AG09319 (cell line): ENCODE measurements around the gene TCHH.
A peak's percentile ranks its signal among the peaks of the same experiment; 100 is the strongest.

Source experiments
- DNase-seq: peaks from one replicate; pipeline ENCODE4 v3.0.0-alpha.2; 2010; ENCODE audit warnings: low read depth; ENCODE audit errors: extremely low read depth
- TF ChIP-seq, protein P1 (sequence below): IDR thresholded peaks from 2 replicates; pipeline ENCODE4 v1.5.1; 2011; ENCODE audit warnings: low read depth, mild to moderate bottlenecking, inconsistent platforms, low read length, moderate library complexity

The TCHH gene

DNA sequence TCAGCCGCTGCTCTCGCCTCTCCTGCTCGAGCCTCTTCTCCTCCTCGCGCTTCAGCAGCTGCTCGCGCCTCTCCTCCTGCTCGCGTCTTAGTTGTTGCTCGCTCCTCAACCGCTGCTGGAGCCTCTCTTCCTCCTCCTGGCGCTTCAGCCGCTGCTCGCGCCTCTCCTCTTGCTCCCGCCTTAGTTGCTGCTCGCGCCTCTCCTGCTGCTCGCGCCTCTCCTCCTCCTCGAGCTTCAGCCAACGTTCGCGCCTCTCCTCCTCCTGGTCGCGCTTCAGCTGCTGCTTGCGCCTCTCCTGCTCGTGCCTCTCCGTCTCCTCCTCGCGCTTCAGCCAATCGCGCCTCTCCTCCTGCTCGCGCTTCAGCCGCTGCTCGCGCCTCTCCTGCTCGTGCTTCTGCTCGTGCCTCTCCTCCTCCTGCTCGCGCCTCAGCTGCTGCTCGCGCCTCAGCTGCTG, 3.7 kb downstream of the TCHH start:
- TF ChIP-seq, protein P1, sequence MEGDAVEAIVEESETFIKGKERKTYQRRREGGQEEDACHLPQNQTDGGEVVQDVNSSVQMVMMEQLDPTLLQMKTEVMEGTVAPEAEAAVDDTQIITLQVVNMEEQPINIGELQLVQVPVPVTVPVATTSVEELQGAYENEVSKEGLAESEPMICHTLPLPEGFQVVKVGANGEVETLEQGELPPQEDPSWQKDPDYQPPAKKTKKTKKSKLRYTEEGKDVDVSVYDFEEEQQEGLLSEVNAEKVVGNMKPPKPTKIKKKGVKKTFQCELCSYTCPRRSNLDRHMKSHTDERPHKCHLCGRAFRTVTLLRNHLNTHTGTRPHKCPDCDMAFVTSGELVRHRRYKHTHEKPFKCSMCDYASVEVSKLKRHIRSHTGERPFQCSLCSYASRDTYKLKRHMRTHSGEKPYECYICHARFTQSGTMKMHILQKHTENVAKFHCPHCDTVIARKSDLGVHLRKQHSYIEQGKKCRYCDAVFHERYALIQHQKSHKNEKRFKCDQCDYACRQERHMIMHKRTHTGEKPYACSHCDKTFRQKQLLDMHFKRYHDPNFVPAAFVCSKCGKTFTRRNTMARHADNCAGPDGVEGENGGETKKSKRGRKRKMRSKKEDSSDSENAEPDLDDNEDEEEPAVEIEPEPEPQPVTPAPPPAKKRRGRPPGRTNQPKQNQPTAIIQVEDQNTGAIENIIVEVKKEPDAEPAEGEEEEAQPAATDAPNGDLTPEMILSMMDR, result no peak
- DNase-seq, result no peak

DNA sequence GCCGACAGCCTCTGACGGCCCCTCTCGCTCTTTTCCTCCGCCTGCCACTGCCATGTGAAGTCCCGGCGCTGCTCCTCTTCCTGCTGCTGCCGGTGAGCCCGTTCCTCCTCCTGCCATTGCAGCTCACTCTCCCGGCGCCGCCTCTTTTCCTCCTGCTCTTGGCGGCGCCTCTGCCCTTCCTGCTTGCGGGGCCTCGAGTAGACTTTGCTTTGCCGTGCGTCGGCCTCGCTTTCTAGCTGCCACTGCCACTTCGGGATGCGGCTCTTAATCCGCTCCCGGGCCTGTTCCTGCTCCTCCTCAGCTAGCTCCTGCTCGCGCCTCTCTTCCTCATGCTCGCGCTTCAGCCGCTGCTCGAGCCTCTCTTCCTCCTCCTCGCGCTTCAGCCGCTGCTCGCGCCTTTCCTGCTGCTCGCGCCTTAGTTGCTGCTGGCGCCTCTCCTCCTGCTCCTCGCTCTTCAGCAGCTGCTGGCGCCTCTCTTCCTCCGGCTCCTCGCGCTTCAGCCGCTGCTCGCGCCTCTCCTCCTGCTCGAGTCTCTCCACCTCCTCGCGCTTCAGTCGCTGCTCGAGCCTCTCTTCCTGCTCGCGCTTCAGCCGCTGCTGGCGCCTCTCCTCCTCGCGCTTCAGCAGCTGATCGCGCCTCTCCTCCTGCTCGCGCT, 4.3 kb downstream of the TCHH start:
- no peak for DNase-seq
- TF ChIP-seq, protein P1, result no peak

DNA sequence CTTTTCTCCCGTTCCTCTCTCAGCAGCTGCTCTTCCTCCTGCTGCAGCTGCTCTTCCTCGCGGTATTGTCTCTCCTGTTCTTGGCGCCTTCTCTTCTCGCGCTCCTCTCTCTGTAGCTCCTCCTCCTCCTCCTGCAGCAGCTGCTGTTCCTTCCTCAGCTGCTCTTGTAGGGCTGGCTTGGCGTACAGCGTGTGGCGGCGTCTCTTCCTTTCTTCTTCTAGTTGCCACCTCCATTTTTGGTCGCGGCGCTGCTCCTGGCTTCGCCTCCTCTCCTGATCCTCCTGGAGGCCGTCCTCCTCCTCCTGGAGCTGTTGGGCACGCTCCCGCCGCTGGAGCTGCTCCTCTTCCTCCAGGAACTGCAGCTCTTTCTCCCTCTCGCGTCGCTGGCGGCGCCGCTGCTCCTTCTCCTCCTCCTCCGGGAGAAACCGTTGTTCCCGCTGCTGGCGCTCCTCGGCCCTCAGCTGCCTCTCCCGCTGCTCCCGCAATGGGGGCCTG, 4.8 kb downstream of the TCHH start:
- no peak for DNase-seq
- TF ChIP-seq, protein P1, result peak; percentile 0; the same call in 1 of the 2 replicates

DNA sequence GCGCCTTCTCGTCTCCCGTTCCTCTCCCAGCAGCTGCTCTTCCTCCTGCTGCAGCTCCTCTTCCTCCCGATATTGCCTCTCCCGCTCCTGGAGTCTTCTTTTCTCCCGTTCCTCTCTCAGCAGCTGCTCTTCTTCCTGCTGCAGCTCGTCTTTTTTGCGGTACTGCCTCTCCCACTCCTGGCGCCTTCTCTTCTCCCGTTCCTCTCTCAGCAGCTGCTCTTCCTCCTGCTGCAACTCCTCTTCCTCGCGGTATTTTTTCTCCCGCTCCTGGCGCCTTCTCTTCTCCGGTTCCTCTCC, 5.3 kb downstream of the TCHH start:
- TF ChIP-seq, protein P1, result no peak

DNA sequence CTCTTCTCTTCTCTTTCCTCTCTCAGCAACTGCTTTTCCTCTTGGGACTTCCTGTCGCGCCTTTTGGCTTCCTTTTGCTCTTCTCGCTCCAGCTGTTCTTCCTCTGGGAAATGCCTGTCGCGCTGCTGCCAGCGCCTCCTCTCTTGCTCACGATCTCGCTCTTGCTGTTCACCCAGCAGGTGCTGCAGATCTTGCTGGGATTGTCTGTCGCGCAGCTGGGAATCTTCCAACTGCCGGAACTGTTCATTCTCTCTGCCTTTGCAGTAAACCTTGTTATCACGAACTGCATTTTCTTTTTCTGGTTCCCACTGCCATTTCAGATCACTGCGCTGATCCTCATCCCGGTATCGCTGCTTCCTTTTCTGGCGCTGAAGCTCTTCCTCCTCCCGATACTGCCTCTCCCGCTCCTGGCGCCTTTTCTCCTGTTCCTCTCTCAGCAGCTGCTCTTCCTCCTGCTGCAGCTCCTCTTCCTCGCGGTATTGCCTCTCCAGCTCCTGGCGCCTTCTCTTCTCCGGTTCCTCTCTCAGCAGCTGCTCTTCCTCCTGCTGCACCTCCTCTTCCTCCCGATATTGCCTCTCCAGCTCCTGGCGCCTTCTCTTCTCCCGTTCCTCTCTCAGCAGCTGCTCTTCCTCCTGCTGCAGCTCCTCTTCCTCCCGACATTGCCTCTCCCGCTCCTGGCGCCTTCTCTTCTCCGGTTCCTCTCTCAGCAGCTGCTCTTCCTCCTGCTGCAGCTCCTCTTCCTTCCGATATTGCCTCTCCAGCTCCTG, 5.8 kb downstream of the TCHH start:
- TF ChIP-seq, protein P1, result no peak
- no peak for DNase-seq

More for the DNA sequence above, 5.3 kb downstream of the TCHH start:
- DNase-seq, result no peak

DNA sequence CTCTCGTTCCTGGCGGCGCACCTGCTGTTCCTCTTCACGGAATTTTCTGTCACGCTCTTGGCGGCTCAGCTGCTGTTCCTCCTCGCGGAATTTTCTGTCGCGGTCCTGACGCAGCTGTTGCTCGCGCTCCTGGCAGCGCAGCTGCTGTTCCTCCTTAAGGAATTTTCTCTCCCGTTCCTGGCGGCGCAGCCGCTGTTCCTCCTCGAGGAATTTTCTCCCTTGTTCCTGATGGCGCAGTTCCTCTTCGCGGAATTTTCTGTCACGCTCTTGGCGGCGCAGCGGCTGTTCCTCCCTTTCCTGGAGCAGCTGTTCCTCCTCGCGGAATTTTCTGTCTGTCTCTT, 6.4 kb downstream of the TCHH start:
- TF ChIP-seq, protein P1, result no peak
- DNase-seq, result no peak
